A549 treated with AZD9567 at 1 μM for 4 hours (cell line): Measurements from ENCODE around the gene BCAS1. TPM values are rescaled to one million over a fixed set of nuclear protein-coding genes. Genes with fewer than 3 reads are reported as not detected.

Experiments used
- total RNA-seq: library from RNA; stranded (reverse); fragments of 200-300 nt; extraction: Qiagen RNA extraction; gene quantifications from 5 replicates; pipeline ENCODE4 v1.2.3, GENCODE V29; 2022; ENCODE audit not compliant: insufficient read depth

The BCAS1 gene
- total RNA-seq = 0.44 to 0.64 TPM (median 0.58 TPM) in 4 of 5 replicates, not detected in the other

DNA sequence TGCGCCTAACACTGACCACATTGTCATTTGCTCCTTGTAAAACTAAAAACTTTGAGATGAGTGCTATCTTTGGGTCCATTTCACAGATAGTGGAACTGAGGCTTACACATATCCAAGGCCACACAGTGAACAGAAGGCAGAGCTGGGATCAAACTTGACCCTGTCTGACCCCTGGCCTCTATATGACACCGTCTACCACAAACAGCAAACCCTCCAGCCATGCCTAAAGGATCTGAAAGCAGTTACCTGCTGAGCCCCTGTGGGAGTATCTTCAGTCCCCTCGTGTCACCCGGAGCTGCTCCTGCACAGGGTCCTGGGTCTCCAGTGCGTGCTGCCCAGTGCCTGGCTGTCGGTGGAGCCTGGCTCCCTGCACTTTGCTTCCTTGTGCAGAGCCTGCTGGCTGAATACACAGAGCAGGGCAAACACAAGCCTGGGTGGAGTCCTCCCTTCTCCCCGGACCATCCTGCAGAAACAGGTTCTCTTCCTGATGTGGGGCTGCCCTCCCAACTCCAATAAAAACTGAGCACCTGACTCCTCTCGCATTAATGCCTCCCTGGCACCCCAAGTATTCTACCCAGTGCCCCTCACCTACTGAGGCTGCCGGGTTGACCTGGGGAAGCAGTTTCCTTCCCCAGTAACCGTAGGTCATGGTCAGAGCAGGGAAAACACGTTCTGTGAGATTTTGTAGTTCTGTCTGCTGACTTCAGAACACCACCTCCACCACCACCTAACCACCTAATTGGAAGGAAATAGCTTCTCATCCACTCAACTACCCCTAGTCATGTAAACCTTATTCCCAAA, at the start of gene BCAS1:
BCAS1 (minus strand) TSS at position 408 of the 801 bp plus-strand sequence. CDS start 11,876 bp downstream, outside the sequence.

Other genes with a start within 250 kb of the BCAS1 start
- 77.5 to 134 TPM (median 122 TPM) in 5 replicates for gene CYP24A1, start 103.4 kb upstream of the BCAS1 start, total RNA-seq
- gene PFDN4, start 137.5 kb upstream of the BCAS1 start, total RNA-seq = 39.7 to 62.1 TPM (median 50.7 TPM) in 5 replicates